Left renal pelvis (tissue), 4 donors: Measurements from ENCODE around the gene HLX. TPM values are rescaled to one million over a fixed set of nuclear protein-coding genes. Genes with fewer than 3 reads are reported as not detected.

ENCODE experiments used
- DNase-seq, 4 donors: peaks; one replicate each; pipeline ENCODE4 v3.0.0-alpha.2; 2013; ENCODE audit warnings: low read depth in 4 of 4, low spot score in 3 of 4
- polyA plus RNA-seq, 4 donors: library from polyadenylated mRNA; unstranded; fragments of 120-200 nt; gene quantifications; one replicate each; pipeline ENCODE4 v1.2.1, GENCODE V29; 2013; ENCODE audit not compliant: insufficient read length in 4 of 4

Gene HLX
- polyA plus RNA-seq, 4 donors, result 8.3 to 11.2 (median 9.6) TPM

DNA sequence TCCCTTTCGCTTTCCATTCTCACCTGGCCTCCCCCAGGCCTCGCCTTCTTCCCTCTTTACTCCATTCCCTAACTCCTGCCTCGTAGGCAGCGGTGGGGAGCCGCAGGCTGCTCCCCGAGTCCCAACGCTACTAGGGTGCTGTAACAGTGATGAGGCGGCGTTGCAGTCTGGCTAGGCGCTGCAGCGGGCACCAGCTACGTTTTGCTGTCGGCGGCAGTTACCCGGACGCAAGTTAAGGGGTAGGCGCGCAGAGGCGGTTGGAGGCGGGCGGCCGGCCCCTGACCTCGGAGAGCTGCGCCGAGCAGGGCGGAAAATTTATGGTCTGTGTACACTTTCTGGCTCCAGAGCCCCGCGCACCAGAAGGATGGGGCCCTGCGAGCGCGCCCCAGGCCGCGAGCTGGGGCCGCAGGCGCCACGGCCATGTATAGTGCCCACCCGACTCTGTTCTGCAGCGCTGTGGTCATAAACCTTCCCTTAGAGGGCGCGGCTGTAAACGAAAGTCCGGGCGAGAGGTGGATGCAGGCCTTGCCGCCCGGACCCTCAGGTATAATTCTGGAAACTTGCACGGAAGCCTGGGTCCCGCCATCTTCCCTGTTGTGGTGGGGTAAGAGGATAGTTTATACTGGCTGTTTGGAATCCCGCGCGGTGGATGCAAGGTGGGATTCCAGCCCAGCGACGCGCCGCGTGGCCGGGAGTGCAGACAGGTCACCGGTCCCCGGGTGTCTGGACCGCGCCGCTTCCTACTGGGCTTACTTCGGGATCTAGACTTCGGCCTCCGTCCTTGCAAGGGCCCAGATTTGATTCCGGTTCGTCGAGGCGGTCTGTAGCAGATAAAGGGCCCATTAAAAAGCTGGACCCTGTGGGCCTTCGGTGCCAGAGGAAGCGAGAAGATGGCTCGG, 15.0 kb downstream of the HLX start:
- DNase-seq, result no peak

DNA sequence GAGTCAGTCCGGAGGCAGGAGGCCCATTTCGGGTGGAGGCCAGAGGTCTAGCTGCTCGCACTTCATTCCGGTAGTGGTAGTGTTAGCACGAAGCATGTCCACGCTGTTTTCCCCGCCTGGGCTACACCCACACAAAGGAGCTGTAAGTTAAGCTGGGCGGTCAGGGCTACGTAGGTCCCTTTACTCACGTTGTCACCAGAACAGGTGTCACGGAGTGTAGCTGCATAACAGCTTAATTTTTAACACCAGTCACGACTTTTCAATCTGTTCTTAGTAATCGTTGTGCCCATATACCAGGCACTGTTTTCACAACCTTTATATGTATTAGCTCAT, 15.6 kb downstream of the HLX start:
- DNase-seq, result no peak

DNA sequence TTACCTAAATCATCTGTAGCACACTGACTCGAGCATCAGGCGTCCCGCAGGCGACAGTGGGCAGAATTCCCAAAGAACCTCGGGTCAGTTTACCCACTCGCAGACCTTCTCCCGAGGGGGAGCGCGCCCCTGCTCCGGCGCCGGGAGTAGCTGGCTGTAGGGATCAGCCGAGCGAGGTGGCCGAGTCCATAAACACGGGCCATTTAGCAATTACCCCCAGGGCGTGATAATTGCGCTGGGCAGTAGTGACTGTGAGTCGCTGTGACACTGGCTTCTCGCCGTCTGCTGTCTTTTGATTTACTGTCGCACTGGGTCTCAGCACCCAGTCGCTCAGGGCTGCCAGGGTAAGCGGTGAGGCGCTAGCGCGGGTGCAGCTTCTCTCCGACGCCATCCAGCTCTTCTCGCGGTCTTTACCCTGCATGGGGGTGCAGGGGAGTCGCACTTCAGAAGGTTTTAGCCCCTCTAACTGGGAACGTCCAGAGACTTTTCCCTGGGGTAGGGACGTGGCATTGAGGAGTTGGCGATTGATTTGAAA, 16.2 kb downstream of the HLX start:
- DNase-seq, result no peak

GRCh38 chr1:220896092-220896491, 16.8 kb downstream of the HLX start:
- DNase-seq, result no peak

- DNase-seq, result no peak
Observed at GRCh38 chr1:220900842-220901241, 21.6 kb downstream of the HLX start.

- DNase-seq, result no peak
Observed at GRCh38 chr1:220901881-220902280, 22.6 kb downstream of the HLX start.

DNA sequence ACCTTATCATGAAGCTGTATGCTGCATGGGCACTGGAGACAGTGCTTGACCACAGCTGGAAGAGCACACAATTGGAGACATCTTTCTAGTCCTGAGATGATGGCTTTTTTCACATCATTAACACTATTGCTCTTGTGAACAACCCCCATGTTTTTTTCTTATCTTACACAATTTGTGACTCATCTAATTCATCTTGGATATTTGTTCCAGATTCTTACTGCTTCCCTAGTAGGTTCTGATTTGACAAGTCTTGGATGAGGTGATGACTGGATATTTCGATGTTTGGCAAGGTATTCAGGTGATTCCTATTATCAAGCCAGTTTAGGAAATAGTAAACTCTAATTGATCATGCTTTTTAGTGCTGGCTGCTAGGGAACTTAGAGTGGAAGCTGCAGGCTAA, 23.7 kb downstream of the HLX start:
- no peak for DNase-seq

- DNase-seq, result no peak
Observed at GRCh38 chr1:220904876-220905275, 25.6 kb downstream of the HLX start.

GRCh38 chr1:220905650-220906560, 26.7 kb downstream of the HLX start:
- no peak for DNase-seq

GRCh38 chr1:220906561-220907334, 27.5 kb downstream of the HLX start:
- no peak for DNase-seq

- DNase-seq, result no peak
Observed at GRCh38 chr1:220908757-220909156, 29.5 kb downstream of the HLX start.

- no peak for DNase-seq
Observed at GRCh38 chr1:220910021-220910420, 30.8 kb downstream of the HLX start.

DNA sequence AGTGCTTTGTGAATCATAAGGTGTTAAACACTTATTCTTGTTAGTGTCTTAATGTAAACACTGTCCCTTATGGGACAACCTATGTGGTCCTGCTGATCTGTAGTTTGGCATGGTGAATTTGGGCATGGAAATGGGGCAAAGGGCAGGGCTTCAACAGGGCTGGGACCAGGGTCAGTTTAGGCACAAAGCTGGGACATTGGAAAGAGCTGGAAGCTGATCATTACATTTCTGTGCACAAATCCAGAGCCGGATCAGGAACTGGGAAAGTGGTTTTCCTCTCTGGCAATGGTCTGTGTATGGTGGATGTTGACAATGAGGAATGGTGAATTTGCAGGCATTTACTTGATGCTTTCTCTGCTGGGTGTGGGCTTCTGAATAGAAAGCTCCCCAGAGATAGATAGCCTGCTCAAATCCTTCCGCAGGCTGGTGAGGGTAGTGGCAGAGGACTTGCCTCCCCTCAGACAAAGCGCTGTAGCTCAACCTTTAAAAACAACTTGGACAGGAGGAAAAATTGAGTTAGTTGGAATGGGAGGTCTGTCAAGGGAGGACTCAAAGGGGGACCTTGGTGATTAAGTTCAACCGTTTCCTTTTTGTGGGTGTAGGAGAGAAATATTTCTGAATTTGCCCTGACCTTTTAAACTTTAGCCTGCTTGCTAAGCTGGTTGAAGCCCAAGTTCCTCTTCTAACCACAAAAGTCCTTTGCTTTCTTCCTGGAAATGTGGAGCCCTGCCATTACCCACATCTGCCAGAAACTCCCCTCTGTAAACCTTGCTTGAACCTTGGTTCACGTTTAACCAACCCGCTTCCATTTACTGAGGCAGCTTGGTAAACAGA, 35.3 kb downstream of the HLX start:
- DNase-seq, result no peak

- DNase-seq, result no peak
Observed at GRCh38 chr1:220915117-220915440, 35.8 kb downstream of the HLX start.

GRCh38 chr1:220915954-220916353, 36.7 kb downstream of the HLX start:
- DNase-seq, result no peak

DNA sequence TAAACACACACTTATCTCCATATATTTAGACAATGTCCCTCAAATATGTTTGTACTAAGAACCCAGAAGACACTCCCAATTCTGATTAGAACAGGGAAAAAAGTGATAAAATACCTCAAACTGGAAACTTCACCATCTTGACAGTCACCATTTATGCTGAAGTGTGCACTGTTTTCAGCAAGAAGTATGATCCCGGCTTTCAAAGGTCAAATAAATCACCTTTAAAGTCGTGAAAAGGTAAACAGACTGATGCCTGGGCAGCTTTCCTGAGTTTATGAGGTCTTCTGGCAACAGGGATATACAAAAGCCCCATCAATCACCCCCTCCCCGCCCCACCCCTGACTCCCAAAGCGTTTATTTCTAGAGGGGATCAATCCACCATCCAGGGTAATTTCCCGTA, 37.9 kb downstream of the HLX start:
- DNase-seq, result no peak

DNA sequence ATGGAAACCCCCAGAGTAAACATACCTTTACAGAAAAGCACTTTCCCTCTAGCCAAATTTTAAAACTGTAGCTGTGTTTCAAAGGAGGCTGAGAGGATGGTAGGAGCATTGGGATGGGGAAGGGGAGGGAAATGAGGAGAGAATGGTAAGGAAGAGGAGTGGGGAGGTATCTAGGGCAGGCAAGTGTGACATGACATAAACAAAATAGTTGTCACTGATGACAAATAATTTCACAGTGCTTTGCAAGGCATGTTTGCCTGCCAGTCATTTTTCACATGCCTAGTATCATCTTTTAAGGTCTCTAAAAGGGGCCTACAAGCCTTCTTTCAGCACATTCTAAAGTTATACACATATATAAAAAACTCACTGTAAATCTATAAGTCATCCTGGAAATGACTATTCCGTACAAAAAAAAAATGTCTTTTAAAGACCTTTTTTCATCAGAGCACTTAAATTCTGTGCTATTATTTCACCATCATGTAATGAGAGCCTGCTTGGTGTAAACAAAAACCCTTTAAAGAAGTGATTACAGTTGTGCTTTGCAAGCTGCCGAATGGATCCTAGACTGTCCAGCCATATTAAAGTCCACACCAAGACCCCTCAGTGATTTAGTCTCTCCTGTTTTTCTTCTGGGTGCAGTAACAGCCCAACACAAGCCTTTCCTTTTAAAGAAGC, 38.4 kb downstream of the HLX start:
- DNase-seq, result no peak

DNA sequence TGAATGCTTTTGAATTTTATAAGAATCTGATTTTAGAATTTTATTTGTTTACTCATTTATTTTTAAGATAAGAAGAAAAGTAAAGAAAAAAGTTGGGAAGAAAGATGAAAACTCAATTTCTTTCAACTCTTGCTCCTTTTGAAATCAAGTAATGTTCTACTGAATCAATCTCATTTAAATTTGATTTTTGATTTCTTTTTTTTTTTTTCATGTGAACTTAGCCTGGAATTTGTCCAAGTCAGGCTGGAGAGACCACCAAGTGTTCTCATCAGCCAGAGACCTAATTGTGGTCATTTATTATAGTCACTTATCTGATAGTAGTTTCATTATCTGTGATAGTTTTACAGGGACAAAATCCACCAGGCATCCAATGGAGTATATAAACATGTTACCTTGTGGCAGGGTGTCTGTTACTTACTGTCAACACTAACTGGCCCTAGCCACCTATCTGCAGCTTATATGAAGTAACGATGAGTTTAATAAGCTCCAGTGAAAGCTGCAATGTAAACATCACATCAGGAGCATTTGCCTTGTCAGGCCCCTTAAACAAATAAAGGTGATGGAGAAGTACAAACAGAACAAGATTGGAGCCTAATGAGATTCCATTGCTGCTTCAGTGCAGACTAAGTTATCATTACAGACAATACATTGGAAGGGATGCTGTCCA, 39.2 kb downstream of the HLX start:
- no peak for DNase-seq

DNA sequence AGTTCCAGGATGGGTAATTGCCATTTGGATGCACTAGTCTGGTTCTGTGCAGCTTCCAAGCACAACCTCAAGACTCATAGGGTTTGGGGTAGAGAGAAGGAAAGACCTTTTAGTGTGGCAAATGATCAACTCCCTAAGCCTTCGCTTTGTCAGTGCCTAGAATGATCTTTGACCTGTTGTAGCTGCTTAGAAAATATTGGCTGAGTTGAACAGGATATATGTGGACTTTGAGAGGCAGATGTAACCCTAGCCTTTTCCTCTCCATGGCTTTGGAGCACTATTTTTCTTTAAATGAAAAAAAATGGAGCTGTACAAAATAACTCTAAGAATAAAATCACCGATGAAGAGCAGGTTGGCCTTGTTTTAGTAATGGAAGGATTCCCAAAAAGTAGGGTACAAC, 41.7 kb downstream of the HLX start:
- DNase-seq, result no peak
